GM12801 (cell line): ENCODE results near the gene OGFR.

Experiments
- TF ChIP-seq, protein P1 (sequence below): IDR thresholded peaks from one replicate; pipeline ENCODE4 v1.5.1; 2011; ENCODE audit warnings: control low read depth; ENCODE audit not compliant: insufficient read length; ENCODE audit errors: extremely low read depth

The OGFR gene

DNA sequence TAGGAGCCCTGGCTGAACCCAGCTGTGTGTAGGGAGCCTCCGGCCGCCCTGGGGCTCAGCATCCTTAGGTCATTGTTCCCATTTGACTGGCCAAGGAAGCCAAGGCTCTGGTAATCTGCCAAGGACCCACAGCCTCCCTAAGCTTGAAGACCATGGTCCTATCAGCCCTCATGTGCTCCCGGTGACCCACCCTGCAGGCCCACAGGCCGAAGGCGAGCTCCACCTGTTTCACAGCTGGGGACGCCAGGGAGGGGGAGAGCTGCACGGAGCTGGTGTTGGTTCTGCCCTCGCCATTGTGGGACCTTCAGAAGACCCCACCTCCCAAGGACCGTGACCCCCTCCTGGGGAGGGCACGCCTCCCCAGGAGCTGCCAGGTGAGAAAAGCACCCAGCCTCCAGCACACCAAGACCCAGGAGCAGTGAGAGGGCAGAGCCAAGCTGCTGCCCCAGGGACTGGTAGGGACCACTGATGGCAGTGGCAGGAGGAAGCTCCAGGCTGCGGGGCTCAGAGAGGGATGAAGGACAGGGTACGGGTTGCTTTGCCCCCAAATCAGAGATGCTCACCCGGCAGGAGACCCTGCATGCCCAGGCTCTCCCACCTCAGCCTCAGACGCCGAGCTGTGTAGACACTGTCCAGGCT lies 39.1 kb upstream of the OGFR start:
- TF ChIP-seq, protein P1, sequence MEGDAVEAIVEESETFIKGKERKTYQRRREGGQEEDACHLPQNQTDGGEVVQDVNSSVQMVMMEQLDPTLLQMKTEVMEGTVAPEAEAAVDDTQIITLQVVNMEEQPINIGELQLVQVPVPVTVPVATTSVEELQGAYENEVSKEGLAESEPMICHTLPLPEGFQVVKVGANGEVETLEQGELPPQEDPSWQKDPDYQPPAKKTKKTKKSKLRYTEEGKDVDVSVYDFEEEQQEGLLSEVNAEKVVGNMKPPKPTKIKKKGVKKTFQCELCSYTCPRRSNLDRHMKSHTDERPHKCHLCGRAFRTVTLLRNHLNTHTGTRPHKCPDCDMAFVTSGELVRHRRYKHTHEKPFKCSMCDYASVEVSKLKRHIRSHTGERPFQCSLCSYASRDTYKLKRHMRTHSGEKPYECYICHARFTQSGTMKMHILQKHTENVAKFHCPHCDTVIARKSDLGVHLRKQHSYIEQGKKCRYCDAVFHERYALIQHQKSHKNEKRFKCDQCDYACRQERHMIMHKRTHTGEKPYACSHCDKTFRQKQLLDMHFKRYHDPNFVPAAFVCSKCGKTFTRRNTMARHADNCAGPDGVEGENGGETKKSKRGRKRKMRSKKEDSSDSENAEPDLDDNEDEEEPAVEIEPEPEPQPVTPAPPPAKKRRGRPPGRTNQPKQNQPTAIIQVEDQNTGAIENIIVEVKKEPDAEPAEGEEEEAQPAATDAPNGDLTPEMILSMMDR: no peak

DNA sequence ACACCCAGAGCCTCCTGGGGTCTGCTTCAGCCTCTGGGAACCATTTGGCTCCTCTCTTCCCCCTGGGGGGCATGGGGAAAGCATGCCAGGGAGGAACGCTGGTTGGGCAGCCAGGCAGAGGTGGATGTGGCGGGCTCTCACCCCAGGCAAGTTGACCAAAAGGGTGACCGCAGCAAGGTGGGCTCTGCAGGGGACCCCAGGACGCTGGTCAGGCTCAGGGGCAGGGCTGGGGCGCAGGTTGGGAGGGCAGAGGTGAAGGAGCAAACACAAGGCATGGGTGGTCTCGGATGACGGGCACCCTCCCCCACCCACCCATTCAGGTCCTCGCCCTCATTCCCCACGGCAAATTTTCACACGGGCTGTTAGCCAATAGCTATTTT lies 38.6 kb upstream of the OGFR start:
- TF ChIP-seq, protein P1: no peak

DNA sequence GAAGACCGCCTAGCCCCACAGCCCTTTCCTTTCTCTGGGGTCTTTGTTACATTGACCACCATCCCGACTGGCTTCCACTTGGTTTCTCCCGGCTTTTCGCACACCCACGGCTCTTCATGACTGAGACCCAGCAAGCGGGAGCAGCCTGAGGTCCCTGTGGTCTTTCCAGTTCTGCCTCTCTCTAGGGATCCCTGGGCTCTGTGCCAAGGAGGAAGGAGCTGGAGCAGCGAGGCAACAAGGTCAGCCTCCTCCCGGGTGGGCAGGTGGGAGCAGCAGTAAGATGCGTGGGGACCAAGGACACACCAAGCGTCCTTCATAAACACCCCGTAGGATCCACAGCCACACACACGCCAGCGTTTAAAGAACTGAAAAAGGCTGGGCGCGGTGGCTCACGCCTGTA lies 37.9 kb upstream of the OGFR start:
- TF ChIP-seq, protein P1: no peak

DNA sequence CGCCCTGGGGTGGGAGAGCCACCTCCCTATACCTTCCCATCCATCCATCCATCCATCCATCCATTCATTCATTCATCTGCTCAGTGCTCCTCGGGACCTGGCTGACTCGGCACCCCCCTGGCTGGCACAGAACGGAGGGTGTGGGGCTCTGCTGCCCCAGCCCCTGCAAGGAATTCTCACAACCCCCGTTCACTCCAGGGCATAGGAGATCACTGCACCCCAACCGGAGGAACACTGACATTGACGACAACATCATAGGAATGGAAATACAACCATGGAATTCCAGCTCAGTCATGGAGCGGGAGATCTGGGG lies 36.4 kb upstream of the OGFR start:
- TF ChIP-seq, protein P1: no peak

DNA sequence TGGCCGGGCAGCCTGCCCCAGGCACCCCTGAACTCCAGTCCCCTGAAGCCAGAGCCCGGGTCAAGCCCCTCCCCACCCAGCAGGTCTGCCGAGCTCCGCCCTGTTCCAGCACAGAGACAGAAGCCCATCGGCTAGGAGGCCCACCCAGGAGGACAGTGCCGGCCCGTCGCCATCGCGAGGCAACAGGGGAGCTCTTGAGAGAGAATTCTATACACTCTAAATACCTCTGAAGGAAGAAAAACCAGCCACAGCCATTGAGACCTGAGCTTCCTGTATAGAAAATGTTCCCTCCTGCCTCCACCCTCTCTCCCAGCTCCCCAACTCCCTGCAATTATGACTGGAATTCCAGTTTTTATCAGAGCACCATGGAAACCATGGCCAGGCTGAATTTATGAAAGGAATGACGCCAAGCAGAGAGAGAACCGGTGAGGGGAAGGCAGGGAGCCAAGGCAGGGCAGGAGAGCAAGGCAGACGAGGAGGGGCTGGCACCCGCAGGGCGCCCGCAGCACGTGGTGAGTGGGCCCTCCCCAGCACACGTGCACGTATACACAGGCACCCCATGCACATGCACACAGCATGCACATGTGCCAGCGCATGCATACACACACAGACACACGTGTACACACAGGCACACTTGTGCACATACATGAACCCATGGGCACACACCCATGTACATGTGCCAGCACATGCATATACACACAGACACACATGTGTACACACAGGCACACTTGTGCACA lies 35.9 kb upstream of the OGFR start:
- TF ChIP-seq, protein P1: no peak

DNA sequence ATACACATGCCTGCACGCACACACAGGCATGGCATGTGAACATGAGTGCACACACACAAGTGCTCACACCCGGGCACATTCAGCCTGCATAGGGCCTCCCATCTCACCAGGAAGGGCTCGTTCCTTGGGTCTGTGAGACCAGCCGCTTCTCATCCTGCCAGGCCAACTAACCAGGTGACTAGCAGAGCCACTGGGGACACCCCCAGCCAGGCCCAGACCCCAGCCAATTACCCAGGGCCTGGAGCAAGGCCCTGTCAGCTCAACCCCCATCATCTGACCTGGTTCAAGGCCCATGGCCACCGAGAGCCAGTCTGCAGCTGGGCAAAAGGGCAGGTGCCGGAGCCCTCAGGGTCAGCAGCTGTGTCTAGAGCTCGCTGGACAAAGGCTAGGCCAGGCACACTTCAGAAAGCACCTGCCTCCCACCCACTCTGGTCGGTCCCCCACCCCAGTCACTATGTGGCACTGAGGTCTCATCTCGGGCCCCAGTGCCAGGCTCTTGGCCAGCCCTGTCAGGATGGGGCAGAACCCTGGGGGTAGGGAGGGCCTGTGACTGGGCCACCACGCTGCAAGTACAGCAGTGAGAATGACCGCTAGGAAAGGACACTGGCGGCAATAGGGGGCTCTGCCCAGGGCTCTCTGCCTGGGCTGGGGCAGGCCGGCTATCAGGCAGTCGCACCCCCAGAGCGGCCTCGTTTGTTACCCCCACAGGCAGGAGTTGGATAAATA lies 35.1 kb upstream of the OGFR start:
- TF ChIP-seq, protein P1: no peak

DNA sequence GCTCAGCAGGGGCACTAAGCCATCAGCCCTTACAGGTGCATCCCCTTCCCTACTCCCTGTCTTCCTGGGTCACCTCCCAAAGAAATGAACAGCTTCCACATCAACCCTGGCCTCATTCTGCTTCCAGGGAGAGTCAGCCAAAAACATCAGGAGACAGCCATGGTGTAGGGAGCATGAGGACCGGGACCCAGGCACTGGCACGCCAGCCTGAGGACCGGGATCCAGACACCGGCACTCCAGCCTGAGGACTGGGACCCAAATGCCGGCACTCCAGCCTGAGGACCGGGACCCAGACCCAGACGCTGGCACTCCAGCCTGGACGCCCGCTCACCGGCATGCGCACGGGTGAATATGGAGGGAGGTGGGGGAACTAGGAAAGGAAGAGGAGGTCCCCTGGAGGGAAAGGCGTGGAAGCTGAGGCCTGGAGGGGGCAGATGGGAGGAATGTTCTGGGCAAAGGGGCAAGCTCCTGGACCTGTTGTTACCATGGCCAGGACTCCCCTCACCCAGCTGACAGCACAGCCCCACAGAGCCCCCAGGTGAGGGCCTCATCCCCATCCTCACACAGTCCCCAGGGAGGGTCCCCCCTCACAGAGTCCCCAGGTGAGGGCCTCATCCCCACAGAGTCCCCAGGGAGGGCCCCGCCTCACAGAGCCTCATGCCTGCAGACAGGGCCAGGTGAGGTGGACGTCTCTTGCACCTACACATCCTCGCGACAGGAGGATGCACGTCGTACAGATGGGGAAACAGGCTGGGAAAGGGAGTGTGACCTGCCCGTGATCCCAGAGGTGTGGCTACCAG lies 34.3 kb upstream of the OGFR start:
- TF ChIP-seq, protein P1: no peak
